Measurements from ENCODE around the gene ZNF512.

The ZNF512 gene

DNA sequence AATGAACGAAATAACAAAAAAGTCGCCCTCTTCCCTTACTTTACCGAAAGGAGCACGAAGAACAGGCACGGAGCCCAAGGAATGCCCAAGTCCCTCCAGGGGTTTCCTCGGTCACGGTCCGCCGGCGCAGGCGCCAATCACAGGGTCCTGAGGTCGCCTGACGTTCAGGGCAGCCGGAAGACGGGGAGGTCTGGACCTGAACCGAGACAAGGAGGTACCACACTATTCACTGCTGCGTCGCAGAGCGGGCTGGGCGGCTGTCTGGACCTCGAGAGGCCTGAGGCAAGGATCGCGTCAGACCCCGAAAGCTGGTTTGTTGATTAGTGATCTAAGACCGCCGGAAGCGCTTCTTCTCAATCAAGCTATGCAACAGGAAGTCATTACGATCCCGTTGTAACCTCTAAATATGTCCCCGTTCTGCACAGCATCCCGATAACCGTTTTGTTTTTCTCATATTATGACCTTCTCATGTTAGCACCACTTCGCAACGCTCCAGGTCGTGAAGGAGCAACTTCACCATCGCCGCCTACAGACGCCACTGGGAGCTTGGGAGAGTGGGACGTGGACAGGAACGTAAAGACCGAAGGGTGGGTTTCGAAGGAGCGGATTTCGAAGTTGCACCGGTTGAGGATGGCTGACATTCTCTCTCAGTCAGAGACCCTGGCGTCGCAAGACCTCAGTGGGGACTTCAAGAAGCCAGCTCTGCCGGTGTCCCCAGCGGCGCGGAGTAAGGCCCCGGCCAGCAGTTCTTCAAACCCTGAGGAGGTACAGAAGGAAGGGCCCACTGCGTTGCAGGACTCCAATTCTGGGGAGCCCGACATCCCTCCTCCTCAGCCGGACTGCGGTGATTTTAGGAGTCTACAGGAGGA lies 80.7 kb downstream of the ZNF512 start, which contains the start of the genes SLC4A1AP and SUPT7L:
SLC4A1AP (plus strand) TSS at position 605 of the 869 bp plus-strand sequence; CDS start at position 631, 26 bp downstream.
SUPT7L (minus strand) TSS at position 330 of the 869 bp plus-strand sequence. CDS start 1,422 bp downstream, outside the sequence.
- Histone ChIP-seq H4K20me1 (peaks cover 0 to 5% (median 0%) of the 10 kb centered on the region in 11 experiments; a peak in 3 of 22 replicates), H3K9me3 (replicated peaks in 1 of 11) (no peaks in the 10 kb centered on the region), H3K4me3 (peak within 1 kb of the TSS; percentile 72 to 93 (median 84)), H3K27me3 (no peaks in the 10 kb centered on the region), H3K36me3 (peaks cover 40 to 59% (median 52%) of the 10 kb centered on the region in 11 experiments), H3K27ac (peak within 1 kb of the TSS; percentile 79 to 94 (median 92)), H3K4me1 (peaks cover 29 to 74% (median 45%) of the 10 kb centered on the region in 10 experiments), H3K9ac (peak within 1 kb of the TSS; percentile 78 to 92 (median 89)), H3K4me2 (peak within 1 kb of the TSS; percentile 79 to 99 (median 97))
- TF ChIP-seq Cebpa-rat (IDR thresholded peaks at IDR 0.05), result no peak

GRCh38 chr2:27664154-27664574 lies 81.3 kb downstream of the ZNF512 start:
- H4K20me1 ChIP-seq, result peaks cover 0 to 5% (median 0%) of the 10 kb centered on the region in 11 experiments; a peak in 1 of 22 replicates
- H3K36me3 ChIP-seq, result peaks cover 40 to 59% (median 54%) of the 10 kb centered on the region in 11 experiments
- peaks cover 29 to 68% (median 45%) of the 10 kb centered on the region in 10 experiments for H3K4me1 ChIP-seq
- peak overlapping the region; percentile 79 to 94 (median 92) for H3K27ac ChIP-seq
- no peak for TF ChIP-seq Cebpa-rat (IDR thresholded peaks at IDR 0.05)
- no peaks in the 10 kb centered on the region for H3K9me3 ChIP-seq (replicated peaks in 1 of 11)
- H3K9ac ChIP-seq, result peak overlapping the region; percentile 78 to 92 (median 89)
- H3K27me3 ChIP-seq, result no peaks in the 10 kb centered on the region
- H3K4me2 ChIP-seq, result peak overlapping the region; percentile 79 to 99 (median 97)
- H3K4me3 ChIP-seq, result peak overlapping the region; percentile 72 to 93 (median 84)

- peak overlapping the region; percentile 79 to 99 (median 97) for H3K4me2 ChIP-seq
- peak overlapping the region; percentile 78 to 92 (median 89) for H3K9ac ChIP-seq
- H3K9me3 ChIP-seq (replicated peaks in 1 of 11), result no peaks in the 10 kb centered on the region
- peaks cover 29 to 62% (median 45%) of the 10 kb centered on the region in 10 experiments for H3K4me1 ChIP-seq
- peaks cover 40 to 59% (median 53%) of the 10 kb centered on the region in 11 experiments for H3K36me3 ChIP-seq
- peaks cover 0 to 5% (median 0%) of the 10 kb centered on the region in 11 experiments; a peak in 1 of 22 replicates for H4K20me1 ChIP-seq
- TF ChIP-seq Cebpa-rat (IDR thresholded peaks at IDR 0.05), result peak in 6 of 11 experiments; percentile 17 to 81 (median 46); a peak in 7 of 22 replicates
- H3K27ac ChIP-seq, result peak overlapping the region in 10 of 11 experiments; percentile 79 to 94 (median 92); a peak in 20 of 22 replicates
- H3K27me3 ChIP-seq, result no peaks in the 10 kb centered on the region
- H3K4me3 ChIP-seq, result peak overlapping the region; percentile 72 to 93 (median 84)
These were observed 82.0 kb downstream of the ZNF512 start for GRCh38 chr2:27664622-27665363.

GRCh38 chr2:27667446-27667845 lies 84.6 kb downstream of the ZNF512 start:
- no peaks in the 10 kb centered on the region for H3K9me3 ChIP-seq (replicated peaks in 1 of 11)
- no peaks in the 10 kb centered on the region for H3K27me3 ChIP-seq
- H3K27ac ChIP-seq, result peak overlapping the region in 9 of 11 experiments; percentile 30 to 68 (median 44); a peak in 14 of 22 replicates
- TF ChIP-seq Cebpa-rat (IDR thresholded peaks at IDR 0.05), result no peak
- peak overlapping the region in 6 of 11 experiments; percentile 29 to 56 (median 48); a peak in 8 of 22 replicates for H3K9ac ChIP-seq
- peaks cover 0 to 3% (median 0%) of the 10 kb centered on the region in 11 experiments; a peak in 1 of 22 replicates for H4K20me1 ChIP-seq
- peaks cover 42 to 60% (median 52%) of the 10 kb centered on the region in 11 experiments for H3K36me3 ChIP-seq
- peaks cover 25 to 47% (median 38%) of the 10 kb centered on the region in 10 experiments for H3K4me1 ChIP-seq
- H3K4me2 ChIP-seq, result peak overlapping the region in 7 of 11 experiments; percentile 37 to 80 (median 69); a peak in 12 of 22 replicates
- peak overlapping the region in 1 of 10 experiments; percentile 31; a peak in 1 of 20 replicates for H3K4me3 ChIP-seq

GRCh38 chr2:27671235-27671634 lies 88.4 kb downstream of the ZNF512 start:
- H3K27ac ChIP-seq, result no peak overlapping the region
- H3K36me3 ChIP-seq, result peaks cover 76 to 94% (median 84%) of the 10 kb centered on the region in 11 experiments
- no peaks in the 10 kb centered on the region for H4K20me1 ChIP-seq
- H3K27me3 ChIP-seq, result no peaks in the 10 kb centered on the region
- H3K9me3 ChIP-seq (replicated peaks in 1 of 11), result no peaks in the 10 kb centered on the region
- peaks cover 0 to 22% (median 16%) of the 10 kb centered on the region in 10 experiments; a peak in 14 of 20 replicates for H3K4me1 ChIP-seq
- no peak for TF ChIP-seq Cebpa-rat (IDR thresholded peaks at IDR 0.05)
- no peak overlapping the region for H3K4me3 ChIP-seq
- H3K9ac ChIP-seq, result no peak overlapping the region; a peak in 1 of 22 replicates
- no peak overlapping the region for H3K4me2 ChIP-seq

Data from BLaER1 treated with 17β-estradiol and CSF1 and Interleukin-3, amounts not matched to agents 10 nM and 100 nM (cell line).